A673 (cell line): ENCODE results near the gene SNCAIP. TPM values are rescaled to one million over a fixed set of nuclear protein-coding genes. Genes with fewer than 3 reads are reported as not detected.

ENCODE experiments used
- BruUV-seq: library from RNA; stranded (reverse); fragments of 400-500 nt; replicated peaks from 2 replicates; lab custom pipeline; 2021; lab: Mats Ljungman, UMichigan
- CTCF ChIA-PET: fragments of 300-600 bp; sonication (Branson Sonifier 250); formaldehyde crosslinking; loops from one replicate; lab custom pipeline; 2022; ENCODE audit warnings: antibody characterized with exemption; lab: Charles Lee
- POLR2A ChIA-PET: fragments of 300-600 bp; sonication (Branson Sonifier 250); formaldehyde crosslinking; loops from one replicate; lab custom pipeline; 2022; ENCODE audit warnings: antibody characterized with exemption; ENCODE audit not compliant: low non-redundant PET; lab: Charles Lee
- DNase-seq: peaks from one replicate; pipeline ENCODE4 v3.0.0-alpha.2; 2015; ENCODE audit warnings: low spot score
- H3K27ac ChIP-seq: fragments of 200-600 bp; sonication (generic); 2 replicates; pipeline ENCODE4 v1.5.1; 2016; ENCODE audit warnings: mixed run types, low read depth, mild to moderate bottlenecking, mixed read lengths, antibody characterized with exemption, low read length; ENCODE audit not compliant: poor library complexity, severe bottlenecking
- H3K27me3 ChIP-seq: fragments of 200-600 bp; sonication (generic); replicated peaks from 2 replicates; pipeline ENCODE4 v1.6.1; 2017; ENCODE audit warnings: mixed run types, low read depth, mild to moderate bottlenecking, mixed read lengths, antibody characterized with exemption, low read length; ENCODE audit not compliant: insufficient read depth, poor library complexity
- H3K36me3 ChIP-seq: fragments of 200-600 bp; sonication (generic); 2 replicates; pipeline ENCODE4 v1.6.1; 2016; ENCODE audit warnings: mixed run types, mild to moderate bottlenecking, mixed read lengths, antibody characterized with exemption, low read length; ENCODE audit not compliant: insufficient read depth, poor library complexity, severe bottlenecking
- H3K4me1 ChIP-seq: fragments of 200-600 bp; sonication (generic); 2 replicates; pipeline ENCODE4 v1.6.1; 2017; ENCODE audit warnings: mixed run types, mild to moderate bottlenecking, mixed read lengths, antibody characterized with exemption, low read length; ENCODE audit not compliant: insufficient read depth, poor library complexity, severe bottlenecking
- H3K4me3 ChIP-seq: fragments of 200-600 bp; sonication (generic); 2 replicates; pipeline ENCODE4 v1.5.1; 2016; ENCODE audit warnings: low read depth, mixed run types, mild to moderate bottlenecking, mixed read lengths, low read length; ENCODE audit not compliant: poor library complexity, severe bottlenecking
- H3K9me3 ChIP-seq: fragments of 200-600 bp; sonication (generic); 2 replicates; pipeline ENCODE4 v1.6.1; 2016; ENCODE audit warnings: mixed run types, low read depth, mild to moderate bottlenecking, mixed read lengths, antibody characterized with exemption, low read length; ENCODE audit not compliant: poor library complexity, severe bottlenecking
- EZH2 ChIP-seq: fragments of 200-600 bp; sonication (generic); IDR thresholded peaks from 2 replicates; pipeline ENCODE4 v1.6.1; 2017; ENCODE audit warnings: borderline replicate concordance, low read depth, mild to moderate bottlenecking, mixed read lengths, antibody characterized with exemption, low read length; ENCODE audit not compliant: poor library complexity, severe bottlenecking
- intact Hi-C: fragments of 100-400 bp; cut with micrococcal nuclease; formaldehyde crosslinking; loops from one replicate; pipeline ENCODE4 v1.10.0; 2022; ENCODE audit not compliant: unreplicated experiment
- total RNA-seq: library from RNA; stranded (reverse); gene quantifications from 2 replicates; pipeline ENCODE4 v1.2.3, GENCODE V29; 2021
- TF ChIP-seq, protein P1 (sequence below): fragments of 300-800, 200-600 bp; sonication (generic); conservative IDR thresholded peaks from 2 replicates; pipeline ENCODE4 v1.5.1; 2017; ENCODE audit warnings: low read depth, mild to moderate bottlenecking, antibody characterized with exemption, low read length, moderate library complexity, mixed read lengths

Gene SNCAIP
- total RNA-seq, 1 experiment from 2014 or later, result not detected

DNA sequence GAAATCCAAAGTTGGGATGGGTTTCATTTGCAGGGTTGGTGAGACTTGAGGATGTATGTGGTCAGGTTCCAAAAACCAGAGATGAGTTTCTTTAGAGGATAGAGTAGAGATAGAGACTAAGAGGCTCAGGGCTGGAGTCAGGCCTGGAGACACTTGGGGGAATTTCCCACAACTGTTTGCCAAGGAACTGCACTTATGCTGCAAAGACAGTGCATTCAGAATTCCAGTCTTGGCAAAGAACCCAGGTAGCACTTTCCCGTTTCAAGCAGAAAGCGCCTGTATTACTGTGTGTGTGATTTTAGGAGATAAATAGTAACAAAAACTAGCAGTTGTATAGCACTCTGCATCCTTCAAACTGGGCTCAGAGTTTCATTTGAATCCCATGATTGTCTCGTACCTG, 55.4 kb downstream of the SNCAIP start:
- no peak for DNase-seq
- Histone ChIP-seq H3K9me3 (no peaks in the 10 kb centered on the region), H3K36me3 (no peaks in the 10 kb centered on the region), H3K27ac (no peak overlapping the region), H3K27me3 (peaks cover 13% of the 10 kb centered on the region), H3K4me3 (no peak overlapping the region), H3K4me1 (no peaks in the 10 kb centered on the region)
- ChIA-PET POLR2A (no interaction called here), CTCF (no interaction called here)
- BruUV-seq, result no TSS peak
- TF ChIP-seq, protein P1, sequence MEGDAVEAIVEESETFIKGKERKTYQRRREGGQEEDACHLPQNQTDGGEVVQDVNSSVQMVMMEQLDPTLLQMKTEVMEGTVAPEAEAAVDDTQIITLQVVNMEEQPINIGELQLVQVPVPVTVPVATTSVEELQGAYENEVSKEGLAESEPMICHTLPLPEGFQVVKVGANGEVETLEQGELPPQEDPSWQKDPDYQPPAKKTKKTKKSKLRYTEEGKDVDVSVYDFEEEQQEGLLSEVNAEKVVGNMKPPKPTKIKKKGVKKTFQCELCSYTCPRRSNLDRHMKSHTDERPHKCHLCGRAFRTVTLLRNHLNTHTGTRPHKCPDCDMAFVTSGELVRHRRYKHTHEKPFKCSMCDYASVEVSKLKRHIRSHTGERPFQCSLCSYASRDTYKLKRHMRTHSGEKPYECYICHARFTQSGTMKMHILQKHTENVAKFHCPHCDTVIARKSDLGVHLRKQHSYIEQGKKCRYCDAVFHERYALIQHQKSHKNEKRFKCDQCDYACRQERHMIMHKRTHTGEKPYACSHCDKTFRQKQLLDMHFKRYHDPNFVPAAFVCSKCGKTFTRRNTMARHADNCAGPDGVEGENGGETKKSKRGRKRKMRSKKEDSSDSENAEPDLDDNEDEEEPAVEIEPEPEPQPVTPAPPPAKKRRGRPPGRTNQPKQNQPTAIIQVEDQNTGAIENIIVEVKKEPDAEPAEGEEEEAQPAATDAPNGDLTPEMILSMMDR, result no peak
- TF ChIP-seq EZH2, result no peak
- intact Hi-C loops, result no loop called here

GRCh38 chr5:122368510-122369251, 56.6 kb downstream of the SNCAIP start:
- intact Hi-C loops, result no loop called here
- TF ChIP-seq, protein P1, result no peak
- no peak for TF ChIP-seq EZH2
- Histone ChIP-seq H3K27ac (no peak overlapping the region), H3K9me3 (no peaks in the 10 kb centered on the region), H3K36me3 (no peaks in the 10 kb centered on the region), H3K4me1 (no peaks in the 10 kb centered on the region), H3K4me3 (no peak overlapping the region), H3K27me3 (peaks cover 21% of the 10 kb centered on the region)
- CTCF ChIA-PET, result no interaction called here
- no TSS peak for BruUV-seq
- POLR2A ChIA-PET, result no interaction called here
- DNase-seq, result no peak

DNA sequence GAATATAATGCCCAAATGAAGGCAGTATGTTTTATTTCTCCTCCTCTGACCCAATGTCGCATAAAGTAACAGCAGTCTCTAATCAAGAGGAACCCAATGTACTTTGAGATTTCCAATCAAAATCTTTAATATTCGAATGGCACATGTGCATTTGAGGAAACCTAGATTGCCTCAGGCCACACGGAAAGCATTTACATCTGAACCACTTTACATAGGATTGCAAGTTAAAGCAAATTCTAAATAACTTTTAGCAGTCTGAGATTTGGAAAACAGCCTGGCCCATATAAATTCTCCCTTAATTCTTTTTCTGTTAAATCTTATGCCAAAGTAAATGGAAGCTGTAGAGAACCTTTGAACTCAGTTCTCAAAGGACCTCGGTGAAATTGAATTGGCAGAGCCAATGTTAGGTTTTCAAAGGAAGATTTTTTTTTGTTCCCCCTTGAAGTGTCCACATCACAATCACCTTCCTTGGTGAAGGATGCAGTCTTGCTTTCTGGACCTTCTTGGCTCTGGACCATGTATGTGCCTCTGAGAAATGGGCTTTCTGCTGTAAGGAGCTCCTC, 57.3 kb downstream of the SNCAIP start:
- CTCF ChIA-PET, result no interaction called here
- H3K27ac ChIP-seq, result no peak overlapping the region
- no peaks in the 10 kb centered on the region for H3K36me3 ChIP-seq
- intact Hi-C loops, result no loop called here
- POLR2A ChIA-PET, result no interaction called here
- H3K9me3 ChIP-seq, result no peaks in the 10 kb centered on the region
- H3K27me3 ChIP-seq, result peaks cover 21% of the 10 kb centered on the region
- no peaks in the 10 kb centered on the region for H3K4me1 ChIP-seq
- TF ChIP-seq, protein P1, result no peak
- TF ChIP-seq EZH2, result no peak
- H3K4me3 ChIP-seq, result no peak overlapping the region
- no TSS peak for BruUV-seq
- no peak for DNase-seq
